HG03432 (cell line): ENCODE results near the gene PSMD4.
"Not testable (repeated sequence)": the region's sequence is repeated elsewhere in the genome, so short reads cannot be mapped to it uniquely, and the experiment has no call there.

ENCODE experiments used
- ATAC-seq: cut with Tn5 transposase; IDR thresholded peaks from one replicate; pipeline ENCODE4 v1.9.1; 2021; ENCODE audit warnings: mild to moderate bottlenecking, moderate library complexity; ENCODE audit not compliant: unreplicated experiment

The PSMD4 gene

GRCh38 chr1:151267760-151268159 is 13.2 kb downstream of the PSMD4 start:
- ATAC-seq: no peak

- ATAC-seq: no peak
These were observed 19.5 kb downstream of the PSMD4 start for GRCh38 chr1:151273924-151274466.

GRCh38 chr1:151275341-151275740 is 20.8 kb downstream of the PSMD4 start:
- ATAC-seq: not testable (repeated sequence)

DNA sequence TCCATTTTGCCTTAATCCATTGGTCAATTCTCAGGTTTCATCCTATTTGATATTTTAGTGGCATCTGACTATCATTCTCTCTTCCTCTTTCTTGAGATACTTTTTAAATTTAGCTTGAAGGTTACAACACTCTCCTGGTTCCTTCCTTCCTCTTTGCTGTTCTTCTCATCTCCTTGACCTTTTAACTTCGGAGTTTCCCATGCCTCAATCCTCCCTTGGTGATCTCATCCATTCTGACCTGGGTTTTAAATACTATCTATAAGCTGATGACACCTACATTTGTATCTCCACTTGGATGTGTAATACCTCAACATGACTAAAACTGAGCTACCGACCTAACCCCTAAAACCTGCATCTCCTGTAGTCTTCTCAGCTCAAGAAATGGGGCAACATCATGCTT is 22.7 kb downstream of the PSMD4 start:
- ATAC-seq: no peak

- peak; percentile 39 for ATAC-seq
These were observed 26.9 kb downstream of the PSMD4 start for GRCh38 chr1:151281225-151281968.

DNA sequence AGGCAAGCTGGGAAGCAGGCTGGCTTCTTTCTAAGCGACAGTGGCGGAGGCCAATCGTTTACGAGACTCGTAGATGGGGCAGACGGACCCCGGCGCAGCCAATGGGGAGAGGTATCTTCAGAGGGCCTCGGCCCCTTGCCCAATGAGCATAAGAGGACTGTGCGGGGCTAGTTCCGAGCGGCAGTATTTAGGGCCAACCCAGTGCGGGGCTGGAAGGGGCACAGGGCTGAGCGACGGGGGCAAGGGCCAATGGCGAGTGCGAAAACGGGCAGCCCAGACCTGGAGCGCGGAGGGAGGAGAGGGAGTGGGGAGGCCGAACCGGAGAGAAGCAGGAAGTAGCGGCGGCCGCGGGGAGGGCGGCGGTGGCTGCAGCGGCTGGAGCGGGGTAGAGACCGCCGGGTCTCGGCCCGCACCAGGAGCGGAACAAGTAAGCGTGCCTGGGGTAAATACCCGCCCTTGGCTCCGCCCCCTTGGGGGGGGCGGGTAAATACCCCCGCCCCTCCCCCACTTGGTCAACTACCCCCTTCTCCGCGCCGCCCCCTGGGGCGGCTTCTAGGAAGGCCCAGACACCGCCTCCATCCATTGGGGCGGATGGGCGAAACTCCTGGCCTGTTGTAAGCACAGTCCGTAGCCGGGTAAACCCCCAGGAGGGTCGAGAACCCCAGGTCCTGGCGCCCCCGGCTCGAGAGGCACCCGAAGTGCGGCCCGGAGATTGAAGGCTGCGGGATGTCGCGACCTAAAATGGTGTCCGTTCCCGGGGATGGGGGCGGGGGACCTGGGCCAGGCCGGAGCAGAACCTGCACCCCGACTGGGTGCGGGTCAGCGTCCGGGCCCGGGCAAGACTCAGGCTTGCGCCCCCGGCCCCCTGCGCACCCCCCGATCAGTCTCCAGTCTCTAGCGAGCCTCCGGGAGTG is 27.7 kb downstream of the PSMD4 start, which contains the start of gene ZNF687:
Gene ZNF687, plus strand, starts transcription at position 331 of the 914 bp plus-strand sequence. CDS start 3,993 bp downstream, outside the sequence.
- ATAC-seq: peak; percentile 87

DNA sequence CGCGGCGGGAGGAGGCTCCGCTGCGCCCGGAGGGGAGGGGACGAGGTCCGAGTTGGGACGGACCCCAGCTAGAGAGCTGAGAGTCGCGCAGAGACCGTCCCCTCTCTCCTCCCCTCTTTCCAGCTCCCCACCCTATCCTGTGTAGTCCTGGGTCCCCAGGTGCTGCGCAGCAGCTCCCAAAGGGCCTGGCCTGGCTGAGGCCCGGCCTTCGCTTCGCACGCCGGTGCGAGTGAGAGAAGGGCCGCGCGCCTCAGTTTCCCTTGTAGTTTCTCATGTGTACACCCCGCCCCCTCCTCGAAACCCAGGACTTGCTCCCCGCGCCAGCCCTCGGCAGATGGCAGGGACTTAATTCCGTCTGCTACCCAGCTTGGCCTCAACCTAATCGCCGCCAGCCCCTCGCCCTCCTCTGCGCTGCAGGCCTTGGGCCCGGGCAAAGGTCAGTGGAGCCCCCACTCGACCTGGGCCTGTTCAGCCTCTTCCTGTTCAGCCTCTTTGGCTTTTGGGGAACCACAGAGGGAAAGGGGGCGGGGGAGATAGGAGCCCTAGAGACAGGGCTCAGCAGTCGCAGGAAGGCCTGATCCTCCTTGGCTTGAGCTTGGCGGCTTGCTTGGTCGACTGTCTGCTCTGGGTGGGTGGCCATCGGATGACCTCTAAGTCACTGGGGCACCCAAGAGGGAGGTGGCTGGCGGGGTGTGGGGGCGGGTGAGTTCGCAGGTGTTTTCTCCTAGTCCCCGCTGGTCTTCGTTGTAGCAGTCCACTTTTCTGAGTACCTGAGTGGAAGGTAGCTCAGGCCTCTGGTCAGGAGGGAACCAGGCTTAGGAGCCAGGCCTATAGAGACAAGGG is 28.6 kb downstream of the PSMD4 start:
- ATAC-seq: no peak

GRCh38 chr1:151284013-151284577 is 29.6 kb downstream of the PSMD4 start:
- no peak for ATAC-seq

- ATAC-seq: no peak
These were observed 32.2 kb downstream of the PSMD4 start for GRCh38 chr1:151286619-151287340.

- no peak for ATAC-seq
These were observed 32.8 kb downstream of the PSMD4 start for GRCh38 chr1:151287341-151287699.

DNA sequence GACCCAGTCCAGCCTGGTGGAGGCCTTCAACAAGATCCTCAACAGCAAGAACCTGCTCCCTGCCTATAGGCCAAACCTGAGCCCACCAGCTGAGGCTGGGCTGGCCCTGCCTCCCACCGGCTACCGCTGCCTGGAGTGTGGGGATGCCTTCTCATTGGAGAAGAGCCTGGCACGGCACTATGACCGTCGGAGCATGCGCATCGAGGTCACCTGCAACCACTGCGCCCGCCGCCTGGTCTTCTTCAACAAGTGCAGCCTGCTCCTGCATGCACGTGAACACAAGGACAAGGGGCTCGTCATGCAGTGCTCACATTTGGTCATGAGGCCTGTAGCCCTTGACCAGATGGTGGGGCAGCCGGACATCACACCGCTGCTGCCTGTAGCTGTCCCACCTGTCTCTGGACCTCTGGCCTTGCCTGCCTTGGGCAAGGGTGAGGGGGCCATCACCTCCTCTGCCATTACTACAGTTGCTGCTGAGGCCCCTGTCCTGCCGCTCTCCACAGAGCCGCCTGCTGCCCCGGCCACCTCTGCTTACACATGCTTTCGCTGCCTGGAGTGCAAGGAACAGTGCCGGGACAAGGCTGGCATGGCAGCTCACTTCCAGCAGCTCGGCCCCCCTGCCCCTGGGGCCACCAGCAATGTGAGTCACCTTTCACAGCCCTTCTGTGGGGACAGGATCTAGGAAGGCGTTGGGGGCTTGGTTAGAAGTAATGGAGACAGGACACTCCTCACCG is 33.4 kb downstream of the PSMD4 start:
- no peak for ATAC-seq

GRCh38 chr1:151288502-151288901 is 34.0 kb downstream of the PSMD4 start:
- no peak for ATAC-seq

DNA sequence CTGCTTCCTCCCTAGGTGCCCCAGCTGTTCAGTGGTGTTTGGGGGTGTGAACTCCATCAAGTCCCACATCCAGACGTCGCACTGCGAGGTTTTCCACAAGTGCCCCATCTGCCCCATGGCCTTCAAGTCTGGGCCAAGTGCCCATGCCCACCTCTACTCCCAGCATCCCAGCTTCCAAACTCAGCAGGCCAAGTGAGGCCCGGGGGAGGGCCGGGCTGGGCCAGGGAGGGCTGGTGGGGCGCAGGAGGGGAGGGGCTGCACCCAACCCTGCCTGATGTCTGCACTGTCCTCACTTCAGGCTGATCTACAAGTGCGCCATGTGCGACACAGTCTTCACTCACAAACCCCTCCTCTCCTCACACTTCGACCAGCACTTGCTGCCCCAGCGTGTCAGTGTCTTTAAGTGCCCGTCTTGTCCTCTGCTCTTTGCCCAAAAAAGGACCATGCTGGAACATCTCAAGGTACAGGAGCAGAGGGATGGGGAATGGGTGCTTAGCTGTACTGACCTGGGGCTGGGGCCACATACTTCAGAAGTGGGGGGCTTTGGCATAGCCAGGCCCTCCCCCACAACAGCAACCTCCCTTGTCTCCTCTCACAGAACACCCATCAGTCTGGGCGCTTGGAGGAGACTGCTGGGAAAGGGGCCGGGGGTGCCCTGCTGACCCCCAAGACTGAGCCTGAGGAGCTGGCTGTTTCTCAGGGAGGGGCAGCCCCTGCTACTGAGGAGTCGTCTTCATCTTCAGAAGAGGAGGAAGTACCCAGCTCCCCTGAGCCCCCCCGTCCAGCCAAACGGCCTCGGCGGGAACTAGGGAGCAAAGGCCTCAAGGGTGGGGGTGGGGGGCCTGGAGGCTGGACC is 34.8 kb downstream of the PSMD4 start:
- ATAC-seq: no peak

DNA sequence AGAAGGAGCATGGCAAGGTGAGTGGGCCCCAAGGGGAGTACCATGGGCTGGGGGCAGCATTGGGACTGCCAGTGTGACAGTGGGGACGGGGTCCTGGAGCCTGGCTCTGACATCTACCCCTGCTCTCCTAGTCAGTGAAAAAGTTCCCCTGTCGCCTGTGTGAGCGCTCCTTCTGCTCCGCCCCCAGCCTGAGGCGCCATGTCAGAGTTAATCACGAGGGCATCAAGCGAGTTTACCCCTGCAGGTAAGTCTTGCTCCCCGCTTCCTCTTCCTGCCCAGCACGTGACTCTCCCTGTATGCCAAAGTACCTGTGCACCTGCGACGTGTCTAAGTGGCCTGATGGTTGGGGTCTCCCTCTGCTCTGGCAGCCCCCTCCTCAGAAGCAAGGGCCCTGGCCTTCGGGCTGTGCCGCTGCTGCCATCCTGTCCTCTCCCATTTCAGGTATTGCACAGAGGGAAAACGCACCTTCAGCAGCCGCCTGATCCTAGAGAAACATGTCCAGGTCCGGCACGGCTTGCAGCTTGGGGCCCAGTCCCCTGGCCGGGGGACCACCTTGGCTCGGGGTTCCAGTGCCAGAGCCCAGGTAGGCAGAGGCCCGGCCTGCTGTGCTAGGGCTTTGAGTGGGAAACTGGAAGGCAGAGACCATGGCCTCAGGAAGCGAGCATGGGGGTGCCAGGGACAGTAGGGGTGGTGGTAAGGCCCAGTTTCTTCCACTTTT is 35.6 kb downstream of the PSMD4 start:
- ATAC-seq: no peak

DNA sequence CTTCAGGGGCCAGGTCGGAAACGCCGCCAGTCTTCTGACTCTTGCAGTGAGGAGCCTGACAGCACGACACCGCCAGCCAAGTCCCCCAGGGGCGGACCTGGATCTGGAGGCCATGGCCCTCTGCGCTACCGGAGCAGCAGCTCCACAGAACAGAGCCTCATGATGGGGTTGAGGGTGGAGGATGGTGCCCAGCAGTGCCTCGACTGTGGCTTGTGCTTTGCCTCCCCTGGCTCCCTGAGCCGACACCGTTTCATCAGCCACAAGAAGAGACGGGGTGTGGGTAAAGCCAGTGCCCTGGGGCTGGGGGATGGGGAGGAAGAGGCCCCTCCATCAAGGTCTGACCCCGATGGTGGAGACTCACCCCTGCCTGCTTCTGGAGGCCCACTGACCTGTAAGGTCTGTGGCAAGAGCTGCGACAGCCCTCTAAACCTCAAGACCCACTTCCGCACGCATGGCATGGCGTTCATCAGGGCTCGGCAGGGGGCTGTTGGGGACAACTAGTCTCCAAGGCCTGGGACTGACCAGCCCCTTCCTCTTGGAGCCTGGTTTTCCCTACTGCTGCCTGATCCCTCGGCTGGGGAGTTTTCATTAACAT is 36.3 kb downstream of the PSMD4 start:
- no peak for ATAC-seq

GRCh38 chr1:151292207-151293030 is 37.9 kb downstream of the PSMD4 start:
- ATAC-seq: no peak
